OCI-LY1 (cell line): ENCODE results near the gene SZRD1.
A peak's percentile ranks its signal among the peaks of the same experiment; 100 is the strongest.

Experiments
- H2AFZ ChIP-seq: fragments of 200-600 bp; sonication (generic), shearing (Covaris generic); 2 replicates; pipeline ENCODE4 v1.6.0; 2014; ENCODE audit warnings: antibody characterized with exemption, mild to moderate bottlenecking, low read length
- H3F3A ChIP-seq: fragments of 200-600 bp; sonication (generic), shearing (Covaris generic); 2 replicates; pipeline ENCODE4 v1.6.0; 2014; ENCODE audit warnings: mild to moderate bottlenecking, antibody characterized with exemption, low read length, moderate library complexity; ENCODE audit not compliant: insufficient read depth
- H3K27ac ChIP-seq: fragments of 200-600 bp; sonication (generic); 2 replicates; pipeline ENCODE4 v1.5.1; 2014; ENCODE audit warnings: low read length, mixed run types, mild to moderate bottlenecking, low read depth; ENCODE audit not compliant: poor library complexity, severe bottlenecking
- H3K27me3 ChIP-seq: fragments of 200-600 bp; sonication (generic); 2 replicates; pipeline ENCODE4 v1.6.0; 2014; ENCODE audit warnings: antibody characterized with exemption, mild to moderate bottlenecking, low read length, moderate library complexity; ENCODE audit not compliant: insufficient read depth
- H3K36me3 ChIP-seq: fragments of 200-600 bp; sonication (generic); 2 replicates; pipeline ENCODE4 v1.6.1; 2014; ENCODE audit warnings: mild to moderate bottlenecking, antibody characterized with exemption, low read length, moderate library complexity, mixed read lengths; ENCODE audit not compliant: insufficient read depth
- H3K4me1 ChIP-seq: fragments of 200-600 bp; sonication (generic); 2 replicates; pipeline ENCODE4 v1.5.1; 2014; ENCODE audit warnings: mild to moderate bottlenecking, low read length, moderate library complexity; ENCODE audit not compliant: insufficient read depth, severe bottlenecking
- H3K4me2 ChIP-seq: fragments of 200-600 bp; sonication (generic), shearing (Covaris generic); 2 replicates; pipeline ENCODE4 v1.6.1; 2014; ENCODE audit warnings: low read length
- H3K4me3 ChIP-seq: fragments of 200-600 bp; sonication (generic); 2 replicates; pipeline ENCODE4 v1.5.1; 2014; ENCODE audit warnings: low read length, low read depth, mild to moderate bottlenecking, mixed read lengths; ENCODE audit not compliant: poor library complexity, severe bottlenecking
- H3K79me2 ChIP-seq: fragments of 200-600 bp; shearing (Covaris generic); 2 replicates; pipeline ENCODE4 v1.6.1; 2016; ENCODE audit warnings: mixed run types, low read length, mixed read lengths; ENCODE audit not compliant: insufficient read depth
- H3K9ac ChIP-seq: fragments of 200-600 bp; sonication (generic), shearing (Covaris generic); 2 replicates; pipeline ENCODE4 v1.6.1; 2014; ENCODE audit warnings: mild to moderate bottlenecking, low read length, mixed read lengths
- H3K9me2 ChIP-seq: fragments of 200-600 bp; sonication (generic), shearing (Covaris generic); 2 replicates; pipeline ENCODE4 v1.6.1; 2014; ENCODE audit warnings: low read depth, mild to moderate bottlenecking, low read length, mixed read lengths
- H3K9me3 ChIP-seq: fragments of 200-600 bp; shearing (Covaris generic); 2 replicates; pipeline ENCODE4 v1.6.1; 2014; ENCODE audit warnings: low read length, mixed read lengths
- H4K20me1 ChIP-seq: fragments of 200-600 bp; sonication (generic), shearing (Covaris generic); 2 replicates; pipeline ENCODE4 v1.6.0; 2016; ENCODE audit warnings: mild to moderate bottlenecking, low read length; ENCODE audit not compliant: insufficient read depth
- EZH2 ChIP-seq: fragments of 200-600 bp; sonication (generic), shearing (Covaris generic); IDR thresholded peaks from 2 replicates; pipeline ENCODE4 v1.8.0; 2017; ENCODE audit warnings: borderline replicate concordance, mixed run types, mild to moderate bottlenecking, antibody characterized with exemption, low read length, moderate library complexity, mixed read lengths
- TF ChIP-seq, protein P1 (sequence below): fragments of 200-600 bp; sonication (generic), shearing (Covaris generic); IDR thresholded peaks from 2 replicates; pipeline ENCODE4 v1.5.1; 2017; ENCODE audit warnings: mild to moderate bottlenecking, antibody characterized with exemption, low read length, moderate library complexity, mixed read lengths

The SZRD1 gene

GRCh38 chr1:16440470-16441281 is 73.6 kb downstream of the SZRD1 start, which contains the start of gene NECAP2:
TSS of gene NECAP2 (plus strand) at chr1:16440724. CDS start at chr1:16440762, 38 bp downstream.
- Histone ChIP-seq H3K9me3 (no peaks in the 10 kb centered on the region), H4K20me1 (no peaks in the 10 kb centered on the region), H3K9ac (peak within 1 kb of the TSS; percentile 89), H3K4me3 (peak within 1 kb of the TSS; percentile 94), H3F3A (no peaks in the 10 kb centered on the region), H3K27ac (peak within 1 kb of the TSS; percentile 41), H3K36me3 (peaks cover 23% of the 10 kb centered on the region; the same call in 1 of the 2 replicates), H2AFZ (peak within 1 kb of the TSS; percentile 66), H3K4me2 (peak within 1 kb of the TSS; percentile 97), H3K79me2 (peaks cover 7% of the 10 kb centered on the region; the same call in 1 of the 2 replicates), H3K9me2 (no peaks in the 10 kb centered on the region), H3K27me3 (no peaks in the 10 kb centered on the region), H3K4me1 (peaks cover 28% of the 10 kb centered on the region)
- no peak for TF ChIP-seq EZH2
- TF ChIP-seq, protein P1, sequence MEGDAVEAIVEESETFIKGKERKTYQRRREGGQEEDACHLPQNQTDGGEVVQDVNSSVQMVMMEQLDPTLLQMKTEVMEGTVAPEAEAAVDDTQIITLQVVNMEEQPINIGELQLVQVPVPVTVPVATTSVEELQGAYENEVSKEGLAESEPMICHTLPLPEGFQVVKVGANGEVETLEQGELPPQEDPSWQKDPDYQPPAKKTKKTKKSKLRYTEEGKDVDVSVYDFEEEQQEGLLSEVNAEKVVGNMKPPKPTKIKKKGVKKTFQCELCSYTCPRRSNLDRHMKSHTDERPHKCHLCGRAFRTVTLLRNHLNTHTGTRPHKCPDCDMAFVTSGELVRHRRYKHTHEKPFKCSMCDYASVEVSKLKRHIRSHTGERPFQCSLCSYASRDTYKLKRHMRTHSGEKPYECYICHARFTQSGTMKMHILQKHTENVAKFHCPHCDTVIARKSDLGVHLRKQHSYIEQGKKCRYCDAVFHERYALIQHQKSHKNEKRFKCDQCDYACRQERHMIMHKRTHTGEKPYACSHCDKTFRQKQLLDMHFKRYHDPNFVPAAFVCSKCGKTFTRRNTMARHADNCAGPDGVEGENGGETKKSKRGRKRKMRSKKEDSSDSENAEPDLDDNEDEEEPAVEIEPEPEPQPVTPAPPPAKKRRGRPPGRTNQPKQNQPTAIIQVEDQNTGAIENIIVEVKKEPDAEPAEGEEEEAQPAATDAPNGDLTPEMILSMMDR: peak; percentile 83

DNA sequence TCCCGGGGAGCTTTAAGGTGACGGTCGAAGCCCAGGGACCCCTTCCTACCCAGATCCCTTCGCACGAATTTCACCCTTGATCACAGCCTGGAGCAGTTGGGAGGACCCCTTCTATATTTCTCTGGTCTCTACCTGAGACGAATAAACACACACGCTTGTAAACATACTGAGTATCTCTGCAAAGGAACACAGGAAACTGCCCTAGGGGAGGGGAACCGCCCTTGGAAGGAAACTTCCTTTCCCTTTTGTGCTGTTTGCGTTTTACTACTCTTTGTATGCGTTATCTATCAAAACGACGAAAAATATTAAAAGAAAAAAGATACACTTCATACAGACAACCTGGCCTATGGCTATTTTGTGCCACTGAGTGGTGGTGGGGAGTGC is 74.2 kb downstream of the SZRD1 start:
- TF ChIP-seq, protein P1: no peak
- no peak for TF ChIP-seq EZH2
- peak overlapping the region; percentile 41 for H3K27ac ChIP-seq
- H3K9me2 ChIP-seq: no peaks in the 10 kb centered on the region

GRCh38 chr1:16442265-16442664 is 75.2 kb downstream of the SZRD1 start:
- Histone ChIP-seq H3F3A (no peaks in the 10 kb centered on the region), H3K79me2 (peaks cover 7% of the 10 kb centered on the region; the same call in 1 of the 2 replicates), H3K27me3 (no peaks in the 10 kb centered on the region), H3K9ac (no peak overlapping the region), H3K36me3 (peaks cover 26% of the 10 kb centered on the region; the same call in 1 of the 2 replicates), H3K4me1 (peaks cover 28% of the 10 kb centered on the region), H3K9me3 (no peaks in the 10 kb centered on the region), H3K4me2 (peak overlapping the region; percentile 97), H3K9me2 (no peaks in the 10 kb centered on the region), H4K20me1 (no peaks in the 10 kb centered on the region), H2AFZ (no peak overlapping the region), H3K4me3 (no peak overlapping the region), H3K27ac (peak overlapping the region; percentile 8)
- TF ChIP-seq, protein P1: no peak
- TF ChIP-seq EZH2: no peak

More for the DNA sequence above, 74.2 kb downstream of the SZRD1 start:
- Histone ChIP-seq H3F3A (no peaks in the 10 kb centered on the region), H3K9ac (peak overlapping the region; percentile 89), H3K4me1 (peaks cover 28% of the 10 kb centered on the region), H4K20me1 (no peaks in the 10 kb centered on the region), H3K4me2 (peak overlapping the region; percentile 97), H2AFZ (no peak overlapping the region), H3K79me2 (peaks cover 7% of the 10 kb centered on the region; the same call in 1 of the 2 replicates), H3K4me3 (peak overlapping the region; percentile 94), H3K36me3 (peaks cover 23% of the 10 kb centered on the region; the same call in 1 of the 2 replicates), H3K27me3 (no peaks in the 10 kb centered on the region), H3K9me3 (no peaks in the 10 kb centered on the region)
